ENCODE measurements around the gene MRPS34. TPM values are rescaled to one million over a fixed set of nuclear protein-coding genes. Genes with fewer than 3 reads are reported as not detected.

The MRPS34 gene
- total and polyA plus RNA-seq, 10 of the 15 experiments (the other 5 are each of a cell fraction or from before 2014, with no cell fraction given), result 3.6 to 285 (median 147) TPM

DNA sequence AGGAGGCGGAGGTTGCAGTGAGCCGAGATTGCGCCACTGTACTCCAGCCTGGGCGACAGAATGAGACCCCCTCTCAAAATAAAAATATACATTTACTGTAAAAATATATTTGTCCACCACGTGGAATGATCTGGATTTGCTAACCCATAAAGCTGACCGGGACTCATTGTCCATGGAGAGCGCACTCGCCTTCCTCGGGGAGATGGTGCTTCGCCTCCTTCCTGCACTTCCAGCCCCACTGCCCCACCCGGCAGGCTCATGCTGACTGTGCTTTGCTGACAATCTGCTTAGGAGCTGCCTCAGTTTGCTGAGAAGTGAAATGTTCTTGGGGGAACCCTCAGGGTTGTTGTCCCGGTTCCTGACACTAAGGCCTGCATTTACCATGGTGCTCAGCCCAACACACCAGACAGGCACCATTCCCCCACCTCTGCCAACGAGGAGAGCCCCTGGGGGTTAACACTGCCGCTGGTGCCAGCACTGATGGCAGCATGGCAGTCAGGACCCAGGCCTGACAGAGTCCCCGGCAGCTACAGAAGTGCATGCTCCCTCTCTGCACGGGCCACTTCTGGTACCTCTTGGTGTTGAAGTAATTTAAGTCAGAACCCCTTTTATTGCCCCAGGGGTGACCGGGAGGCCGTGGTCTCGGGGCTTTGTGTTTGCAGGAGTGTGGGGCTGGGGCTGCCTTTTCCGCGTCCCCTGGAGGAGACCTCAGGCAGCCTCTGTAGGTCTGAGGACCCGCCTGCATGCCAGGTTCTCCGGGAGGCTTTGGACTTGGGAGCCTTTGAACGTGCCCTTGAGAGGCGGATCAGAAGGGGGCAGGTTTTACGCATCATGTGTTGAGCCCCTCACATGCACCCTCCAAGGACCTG lies 12.3 kb upstream of the MRPS34 start (continued):
- TF ChIP-seq, protein P1, sequence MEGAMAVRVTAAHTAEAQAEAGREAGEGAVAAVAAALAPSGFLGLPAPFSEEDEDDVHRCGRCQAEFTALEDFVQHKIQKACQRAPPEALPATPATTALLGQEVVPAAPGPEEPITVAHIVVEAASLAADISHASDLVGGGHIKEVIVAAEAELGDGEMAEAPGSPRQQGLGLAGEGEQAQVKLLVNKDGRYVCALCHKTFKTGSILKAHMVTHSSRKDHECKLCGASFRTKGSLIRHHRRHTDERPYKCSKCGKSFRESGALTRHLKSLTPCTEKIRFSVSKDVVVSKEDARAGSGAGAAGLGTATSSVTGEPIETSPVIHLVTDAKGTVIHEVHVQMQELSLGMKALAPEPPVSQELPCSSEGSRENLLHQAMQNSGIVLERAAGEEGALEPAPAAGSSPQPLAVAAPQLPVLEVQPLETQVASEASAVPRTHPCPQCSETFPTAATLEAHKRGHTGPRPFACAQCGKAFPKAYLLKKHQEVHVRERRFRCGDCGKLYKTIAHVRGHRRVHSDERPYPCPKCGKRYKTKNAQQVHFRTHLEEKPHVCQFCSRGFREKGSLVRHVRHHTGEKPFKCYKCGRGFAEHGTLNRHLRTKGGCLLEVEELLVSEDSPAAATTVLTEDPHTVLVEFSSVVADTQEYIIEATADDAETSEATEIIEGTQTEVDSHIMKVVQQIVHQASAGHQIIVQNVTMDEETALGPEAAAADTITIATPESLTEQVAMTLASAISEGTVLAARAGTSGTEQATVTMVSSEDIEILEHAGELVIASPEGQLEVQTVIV (IDR thresholded peaks at IDR 0.05; ENCODE audit: borderline replicate concordance, partially characterized antibody), result no peak
- TF ChIP-seq DPF2 (IDR thresholded peaks at IDR 0.05), result no peak
- TF ChIP-seq CBX3 (IDR thresholded peaks at IDR 0.05; ENCODE audit: borderline replicate concordance, low read depth), result no peak
- TF ChIP-seq, protein P2, sequence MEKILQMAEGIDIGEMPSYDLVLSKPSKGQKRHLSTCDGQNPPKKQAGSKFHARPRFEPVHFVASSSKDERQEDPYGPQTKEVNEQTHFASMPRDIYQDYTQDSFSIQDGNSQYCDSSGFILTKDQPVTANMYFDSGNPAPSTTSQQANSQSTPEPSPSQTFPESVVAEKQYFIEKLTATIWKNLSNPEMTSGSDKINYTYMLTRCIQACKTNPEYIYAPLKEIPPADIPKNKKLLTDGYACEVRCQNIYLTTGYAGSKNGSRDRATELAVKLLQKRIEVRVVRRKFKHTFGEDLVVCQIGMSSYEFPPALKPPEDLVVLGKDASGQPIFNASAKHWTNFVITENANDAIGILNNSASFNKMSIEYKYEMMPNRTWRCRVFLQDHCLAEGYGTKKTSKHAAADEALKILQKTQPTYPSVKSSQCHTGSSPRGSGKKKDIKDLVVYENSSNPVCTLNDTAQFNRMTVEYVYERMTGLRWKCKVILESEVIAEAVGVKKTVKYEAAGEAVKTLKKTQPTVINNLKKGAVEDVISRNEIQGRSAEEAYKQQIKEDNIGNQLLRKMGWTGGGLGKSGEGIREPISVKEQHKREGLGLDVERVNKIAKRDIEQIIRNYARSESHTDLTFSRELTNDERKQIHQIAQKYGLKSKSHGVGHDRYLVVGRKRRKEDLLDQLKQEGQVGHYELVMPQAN (conservative IDR thresholded peaks at IDR 0.05), result no peak
- TF ChIP-seq, protein P3, sequence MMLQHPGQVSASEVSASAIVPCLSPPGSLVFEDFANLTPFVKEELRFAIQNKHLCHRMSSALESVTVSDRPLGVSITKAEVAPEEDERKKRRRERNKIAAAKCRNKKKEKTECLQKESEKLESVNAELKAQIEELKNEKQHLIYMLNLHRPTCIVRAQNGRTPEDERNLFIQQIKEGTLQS (IDR thresholded peaks at IDR 0.05; ENCODE audit: borderline replicate concordance, extremely low read depth, low read depth, low read length), result no peak
- TF ChIP-seq, protein P4, sequence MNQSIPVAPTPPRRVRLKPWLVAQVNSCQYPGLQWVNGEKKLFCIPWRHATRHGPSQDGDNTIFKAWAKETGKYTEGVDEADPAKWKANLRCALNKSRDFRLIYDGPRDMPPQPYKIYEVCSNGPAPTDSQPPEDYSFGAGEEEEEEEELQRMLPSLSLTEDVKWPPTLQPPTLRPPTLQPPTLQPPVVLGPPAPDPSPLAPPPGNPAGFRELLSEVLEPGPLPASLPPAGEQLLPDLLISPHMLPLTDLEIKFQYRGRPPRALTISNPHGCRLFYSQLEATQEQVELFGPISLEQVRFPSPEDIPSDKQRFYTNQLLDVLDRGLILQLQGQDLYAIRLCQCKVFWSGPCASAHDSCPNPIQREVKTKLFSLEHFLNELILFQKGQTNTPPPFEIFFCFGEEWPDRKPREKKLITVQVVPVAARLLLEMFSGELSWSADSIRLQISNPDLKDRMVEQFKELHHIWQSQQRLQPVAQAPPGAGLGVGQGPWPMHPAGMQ (IDR thresholded peaks at IDR 0.05; ENCODE audit: borderline replicate concordance), result no peak

Data from GM12878 (cell line).